GM21619 (cell line): ENCODE data around the gene GAS6.

ENCODE experiments used
- ATAC-seq: cut with Tn5 transposase; IDR thresholded peaks from one replicate; pipeline ENCODE4 v1.9.1; 2021; ENCODE audit not compliant: unreplicated experiment

The GAS6 gene

DNA sequence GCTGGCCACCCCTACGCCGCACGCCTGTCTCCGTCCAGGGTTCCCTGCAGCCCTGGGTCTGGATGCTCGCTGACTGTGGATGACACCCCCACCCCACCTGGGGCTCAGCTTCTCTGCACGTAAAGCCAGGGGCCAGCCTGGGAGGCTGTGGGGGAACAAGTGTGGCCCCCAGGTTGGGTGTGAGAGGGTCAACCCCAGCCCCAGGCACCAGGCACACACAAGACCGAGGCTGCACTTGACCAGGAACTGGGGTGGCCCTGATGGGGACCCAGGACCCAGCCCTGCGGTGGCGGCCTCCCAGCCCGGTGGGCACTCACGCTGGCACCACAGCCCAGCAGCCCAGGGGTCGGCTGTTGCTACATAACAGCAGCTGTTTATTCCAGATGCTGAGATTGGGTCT, 41.6 kb downstream of the GAS6 start:
- no peak for ATAC-seq

DNA sequence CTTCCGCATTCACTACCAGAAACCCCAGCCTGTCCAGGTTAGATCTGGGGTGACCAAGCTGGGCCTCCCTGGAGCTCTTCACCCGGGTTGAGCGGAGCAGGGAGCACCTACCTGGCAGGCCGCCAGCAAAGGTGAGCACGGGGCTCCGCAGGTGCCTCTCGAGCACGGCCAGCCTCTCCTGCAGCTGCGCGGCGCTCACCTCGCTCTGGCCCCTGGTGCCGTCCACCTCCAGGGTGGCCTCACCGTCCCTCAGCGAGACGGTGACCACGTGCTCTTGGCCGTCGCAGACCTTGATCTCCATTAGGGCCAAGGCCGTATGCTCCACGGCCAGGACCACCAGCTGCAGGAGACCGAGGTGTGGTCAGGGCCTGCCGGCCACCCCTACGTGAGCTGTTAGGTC, 42.0 kb downstream of the GAS6 start:
- ATAC-seq: no peak

DNA sequence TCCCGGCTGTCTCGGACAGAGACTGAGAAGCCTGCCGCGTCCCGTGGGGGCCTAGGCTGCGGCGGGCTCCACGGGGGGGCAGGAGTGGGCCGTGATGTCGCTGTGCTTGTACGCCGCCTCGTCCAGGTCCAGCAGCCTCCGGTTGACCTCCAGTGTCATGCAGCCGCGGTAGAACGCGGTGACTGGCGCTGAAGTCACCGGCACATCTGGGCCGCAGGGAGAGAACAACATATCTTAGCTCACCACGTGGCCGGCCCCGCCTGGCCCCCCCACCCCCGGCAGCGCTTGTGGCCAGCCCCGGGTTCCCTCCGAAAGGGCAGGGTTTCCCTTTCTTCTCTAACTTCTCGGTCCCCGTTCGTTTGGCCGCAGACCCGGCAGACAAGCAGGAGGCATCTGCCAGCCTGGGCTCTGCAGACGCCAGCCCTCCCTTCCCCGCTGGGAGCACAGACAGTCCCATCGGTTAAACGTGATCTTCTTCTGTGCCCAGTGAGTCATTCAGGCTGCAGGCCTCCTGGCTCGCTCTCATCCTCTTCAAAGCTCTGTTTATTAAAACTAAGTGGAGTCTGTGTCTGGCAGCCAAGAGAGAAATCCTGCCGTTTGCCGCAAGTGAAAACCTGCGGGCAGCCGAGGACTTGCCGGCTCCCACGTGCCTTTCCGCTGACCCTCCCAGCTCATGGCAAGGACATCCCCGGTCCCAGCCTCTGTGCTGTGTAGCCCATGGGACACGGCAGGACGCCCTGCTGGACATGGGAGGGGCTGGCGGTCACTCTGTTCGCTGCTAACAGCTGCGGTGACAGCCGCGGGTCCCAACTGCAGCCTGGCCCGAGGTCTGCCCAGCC, 42.8 kb downstream of the GAS6 start:
- no peak for ATAC-seq

DNA sequence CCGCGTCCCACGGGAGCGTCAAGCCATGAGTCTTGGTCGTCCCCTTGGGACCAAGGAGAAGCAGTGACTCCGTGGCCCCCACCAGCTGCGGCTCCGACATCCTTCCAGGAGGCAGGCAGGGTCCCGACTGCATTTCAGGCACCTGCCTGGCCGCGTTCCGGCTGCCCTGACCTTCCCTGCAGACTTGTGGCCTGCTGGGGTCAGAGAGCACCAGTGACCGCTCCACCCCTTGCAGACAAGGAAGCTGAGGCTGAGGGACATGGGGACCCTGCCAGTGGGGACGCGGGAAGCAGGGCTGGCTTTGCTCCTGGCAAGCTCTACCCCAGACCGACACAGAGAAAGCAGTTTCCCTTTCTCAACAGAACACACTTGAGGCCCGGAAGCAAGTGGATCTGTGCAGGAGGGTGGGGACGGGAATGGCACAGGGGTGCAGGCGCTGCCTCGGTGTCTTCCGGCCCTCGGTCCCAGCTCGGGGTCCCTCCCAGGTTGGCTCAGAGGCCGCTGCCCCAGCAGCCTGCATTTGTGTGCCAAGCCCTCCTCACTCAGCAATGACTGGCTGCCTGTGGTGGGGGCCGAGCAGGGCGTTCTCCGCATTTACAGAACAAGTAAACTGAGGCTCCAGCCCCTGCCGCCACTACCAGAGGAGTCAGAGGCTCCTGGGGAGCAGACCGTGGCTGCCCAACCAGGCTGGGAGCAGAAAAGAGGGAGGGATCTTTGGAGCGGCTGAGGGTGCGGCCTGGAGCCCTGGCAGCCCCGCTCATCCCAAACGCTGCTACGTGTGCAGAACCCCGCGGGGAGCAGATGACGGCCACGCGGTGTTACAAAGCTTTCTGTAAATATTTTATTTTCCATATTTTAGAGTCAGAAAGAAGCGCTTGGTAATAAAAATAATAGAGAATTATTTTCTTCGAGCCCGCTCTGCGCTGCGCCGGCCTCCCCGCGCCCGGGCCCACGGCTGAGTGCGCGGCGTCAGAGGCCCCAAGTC, 43.9 kb downstream of the GAS6 start:
- ATAC-seq: no peak

DNA sequence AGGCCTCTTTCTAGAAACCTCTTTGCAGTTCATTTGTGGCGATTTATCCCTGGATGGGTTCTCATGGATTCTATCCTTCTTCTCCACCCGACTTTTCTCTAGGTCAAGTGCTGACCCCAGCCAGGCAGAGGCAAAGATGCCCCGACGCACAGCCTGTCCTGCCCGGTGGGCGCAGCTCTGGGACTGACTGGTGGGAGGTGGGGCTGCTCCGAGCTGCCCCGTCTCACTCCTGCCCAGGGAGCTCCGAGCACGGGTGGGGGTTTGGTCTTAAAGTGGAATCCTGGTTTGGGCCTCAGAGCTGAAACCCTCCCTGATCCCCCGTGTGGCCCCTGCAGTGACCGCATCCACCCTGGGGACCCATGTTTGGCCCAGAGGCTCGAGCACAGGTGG, 44.5 kb downstream of the GAS6 start:
- ATAC-seq: no peak

DNA sequence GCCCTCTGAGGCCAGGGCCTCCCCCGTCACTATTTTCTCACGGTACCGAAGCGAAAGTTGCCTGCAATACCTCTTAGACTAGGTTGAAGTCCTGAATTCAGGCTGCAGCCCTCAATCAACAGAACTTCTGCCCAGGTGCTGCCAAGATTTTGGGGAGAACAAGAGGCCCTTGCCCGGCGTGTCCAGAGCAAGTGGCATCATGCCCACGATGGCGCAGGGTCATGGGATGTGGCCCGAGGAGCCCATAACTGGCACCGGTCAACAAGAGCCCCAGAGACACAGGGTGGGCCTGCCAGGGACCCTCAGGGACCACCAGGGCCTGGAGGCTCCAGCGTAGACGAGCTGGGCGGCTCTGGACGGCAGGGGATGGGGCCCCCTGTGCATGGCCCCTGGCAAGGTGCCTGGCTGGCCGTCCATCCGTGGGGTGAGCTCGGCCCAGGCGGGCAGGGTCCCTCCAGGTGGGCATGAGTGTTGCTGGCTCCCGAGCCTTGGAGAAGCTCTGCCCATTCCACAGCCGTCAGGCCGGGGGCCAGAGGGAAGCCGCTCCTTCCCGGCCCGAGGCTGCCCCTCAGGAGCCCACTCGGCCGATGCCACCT, 45.1 kb downstream of the GAS6 start:
- ATAC-seq: no peak

DNA sequence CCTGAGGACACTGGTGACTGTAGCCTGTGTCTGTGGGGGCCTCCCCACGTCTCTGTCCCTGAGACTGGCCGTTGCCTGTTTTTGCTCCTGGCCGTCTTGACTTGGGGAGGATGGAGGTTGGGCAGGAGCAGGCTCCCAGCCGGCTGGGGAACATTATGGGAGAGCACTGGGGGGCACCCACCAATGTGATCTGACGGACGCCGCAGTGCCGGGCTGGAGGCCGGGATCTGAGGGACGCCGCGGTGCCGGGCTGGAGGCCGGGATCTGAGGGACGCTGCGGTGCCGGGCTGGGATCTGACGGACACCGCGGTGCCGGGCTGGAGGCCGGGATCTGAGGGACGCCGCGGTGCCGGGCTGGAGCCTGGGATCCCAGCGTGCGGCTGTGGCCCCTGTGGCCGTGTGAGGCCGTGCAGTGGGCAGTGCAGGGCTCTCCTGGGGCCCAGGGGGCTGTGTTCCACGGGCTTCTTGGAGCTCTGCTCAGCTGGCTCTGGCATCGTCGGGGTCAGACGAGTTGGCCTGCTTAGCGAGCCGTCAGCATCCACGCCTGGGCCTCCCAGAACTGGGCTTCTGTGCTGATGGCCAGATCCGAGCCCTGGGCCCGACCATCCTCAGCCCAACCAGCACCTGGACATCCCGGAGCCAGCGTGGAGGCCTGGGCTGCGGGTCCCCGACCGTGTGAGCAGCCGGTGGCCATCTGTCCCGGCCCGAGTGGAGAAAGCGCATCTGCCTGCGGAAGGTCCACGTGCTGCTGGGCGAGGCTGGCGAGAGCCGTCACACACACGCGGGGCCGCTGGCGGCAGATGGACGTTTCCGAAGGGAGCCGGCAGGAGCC, 45.8 kb downstream of the GAS6 start:
- ATAC-seq: no peak

DNA sequence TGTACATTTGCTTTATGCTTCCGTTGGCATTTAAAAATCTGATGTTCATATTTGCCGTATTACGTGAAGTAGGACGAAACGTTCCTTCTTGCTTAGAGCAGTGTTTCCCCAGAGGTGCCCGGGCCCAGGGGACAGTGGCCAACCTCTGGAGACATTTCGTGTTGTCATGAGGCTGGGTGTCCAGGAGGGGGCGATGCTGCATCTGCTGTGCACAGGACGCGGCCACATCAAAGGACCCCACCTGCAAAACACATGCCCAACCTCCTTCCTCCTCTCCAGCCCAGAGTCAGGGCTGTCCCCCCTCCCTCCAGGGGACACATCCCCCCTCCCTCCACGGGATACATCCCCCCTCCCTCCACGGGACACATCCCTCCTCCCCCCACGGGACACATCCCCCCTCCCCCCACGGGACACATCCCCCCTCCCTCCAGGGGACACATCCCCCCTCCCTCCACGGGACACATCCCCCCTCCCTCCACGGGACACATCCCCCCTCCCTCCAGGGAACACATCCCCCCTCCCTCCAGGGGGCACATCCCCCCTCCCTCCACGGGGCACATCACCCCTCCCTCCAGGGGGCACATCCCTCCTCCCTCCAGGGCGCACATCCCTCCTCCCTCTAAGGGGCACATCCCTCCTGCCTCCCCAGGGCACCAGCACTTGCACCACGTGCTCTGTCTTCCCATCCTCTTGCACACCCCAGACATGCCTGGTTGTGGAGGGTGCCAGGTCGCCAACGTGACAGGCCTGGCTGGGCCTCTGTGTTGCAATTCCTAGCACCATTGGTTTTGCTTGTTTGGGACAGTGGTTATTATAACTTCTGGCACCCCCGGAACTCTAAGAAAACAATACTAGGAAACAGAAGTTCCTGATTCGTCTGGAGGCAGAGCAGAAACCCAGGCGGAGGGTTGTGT, 46.7 kb downstream of the GAS6 start:
- peak; percentile 59 for ATAC-seq

DNA sequence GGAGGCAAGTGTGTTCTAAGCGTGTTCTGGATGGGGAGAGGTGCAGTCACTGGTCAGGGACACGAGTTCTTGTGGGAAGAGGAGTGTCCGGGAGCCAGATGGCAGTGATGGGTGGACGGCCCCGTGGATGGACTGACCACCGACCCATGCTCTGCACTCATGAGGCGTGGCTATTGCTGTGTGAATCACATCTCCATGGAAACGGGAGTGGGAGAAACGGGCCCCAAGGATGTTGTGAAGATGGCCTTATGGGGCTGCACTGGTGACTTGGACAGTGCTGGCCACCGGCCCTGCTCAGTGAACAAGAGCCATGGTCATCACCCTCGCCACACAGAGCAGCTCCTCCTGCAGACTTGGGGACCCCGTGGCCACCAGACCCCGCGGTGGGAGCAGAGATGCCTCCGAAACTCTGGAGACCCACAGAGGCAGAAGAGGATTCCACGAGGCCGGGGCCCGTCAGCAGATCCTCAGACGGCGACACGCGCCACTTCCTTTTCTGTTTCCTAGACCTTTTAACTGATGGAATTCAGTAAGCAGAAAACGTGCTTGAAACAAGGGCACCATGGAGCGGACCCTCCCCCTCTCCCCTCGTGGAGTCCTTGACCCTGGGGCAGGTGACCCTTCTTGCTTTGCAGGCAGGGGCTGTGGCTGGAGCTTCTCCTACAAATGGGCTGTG, 47.5 kb downstream of the GAS6 start:
- no peak for ATAC-seq

DNA sequence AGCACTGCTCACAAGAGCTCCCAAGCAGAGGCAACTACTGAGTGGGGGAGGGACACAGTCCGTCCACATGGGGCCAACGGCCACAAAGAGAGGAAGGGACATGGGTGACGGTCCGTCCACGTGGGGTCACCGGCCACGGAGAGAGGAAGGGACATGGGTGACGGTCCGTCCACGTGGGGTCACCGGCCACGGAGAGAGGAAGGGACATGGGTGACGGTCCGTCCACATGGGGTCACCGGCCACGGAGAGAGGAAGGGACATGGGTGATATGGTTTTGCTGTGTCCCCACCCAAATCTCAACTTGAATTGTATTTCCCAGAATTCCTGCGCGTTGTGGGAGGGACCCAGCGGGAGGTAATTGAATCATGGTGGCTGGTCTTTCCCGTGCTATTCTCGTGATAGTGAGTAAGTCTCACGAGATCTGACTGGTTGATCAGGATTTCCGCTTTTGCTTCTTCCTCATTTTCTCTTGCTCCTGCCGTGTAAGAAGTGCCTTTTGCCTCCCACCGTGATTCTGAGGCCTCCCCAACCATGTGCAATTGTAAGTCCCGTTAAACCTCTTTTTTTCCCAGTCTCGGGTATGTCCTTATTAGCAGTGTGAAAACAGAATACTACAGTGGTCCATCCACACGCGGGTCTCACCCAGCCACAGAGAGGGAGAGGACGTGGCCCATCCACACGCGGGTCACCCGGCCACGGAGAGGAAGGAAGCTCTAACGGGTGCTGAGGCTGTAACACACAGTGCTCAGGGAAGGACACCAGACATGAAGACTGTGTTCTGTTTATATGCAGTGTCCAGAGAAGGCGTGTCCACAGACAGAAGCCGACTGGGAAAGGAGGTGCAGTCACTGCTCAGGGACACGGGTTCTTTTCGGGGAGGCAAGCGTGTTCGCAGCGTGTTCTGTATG, 48.5 kb downstream of the GAS6 start:
- ATAC-seq: no peak

DNA sequence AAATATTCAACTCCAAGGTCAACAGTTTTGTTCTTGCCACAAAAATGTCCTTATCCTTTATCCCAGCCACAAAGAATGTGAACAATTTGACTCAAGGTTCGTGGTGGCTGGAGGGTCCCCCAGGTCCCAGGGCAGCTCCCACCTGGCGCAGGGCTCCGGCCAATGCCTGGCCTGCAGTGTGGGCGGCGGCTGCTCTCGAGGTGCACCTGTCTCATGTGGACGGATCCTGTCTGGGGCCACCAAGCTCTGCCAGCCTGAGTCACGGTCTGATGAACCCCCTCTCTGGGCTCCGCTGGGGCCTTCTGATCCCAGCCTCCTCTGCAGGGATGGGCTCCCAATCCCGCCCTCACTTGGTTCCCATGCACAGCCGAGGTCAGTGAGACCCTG, 49.4 kb downstream of the GAS6 start:
- no peak for ATAC-seq

DNA sequence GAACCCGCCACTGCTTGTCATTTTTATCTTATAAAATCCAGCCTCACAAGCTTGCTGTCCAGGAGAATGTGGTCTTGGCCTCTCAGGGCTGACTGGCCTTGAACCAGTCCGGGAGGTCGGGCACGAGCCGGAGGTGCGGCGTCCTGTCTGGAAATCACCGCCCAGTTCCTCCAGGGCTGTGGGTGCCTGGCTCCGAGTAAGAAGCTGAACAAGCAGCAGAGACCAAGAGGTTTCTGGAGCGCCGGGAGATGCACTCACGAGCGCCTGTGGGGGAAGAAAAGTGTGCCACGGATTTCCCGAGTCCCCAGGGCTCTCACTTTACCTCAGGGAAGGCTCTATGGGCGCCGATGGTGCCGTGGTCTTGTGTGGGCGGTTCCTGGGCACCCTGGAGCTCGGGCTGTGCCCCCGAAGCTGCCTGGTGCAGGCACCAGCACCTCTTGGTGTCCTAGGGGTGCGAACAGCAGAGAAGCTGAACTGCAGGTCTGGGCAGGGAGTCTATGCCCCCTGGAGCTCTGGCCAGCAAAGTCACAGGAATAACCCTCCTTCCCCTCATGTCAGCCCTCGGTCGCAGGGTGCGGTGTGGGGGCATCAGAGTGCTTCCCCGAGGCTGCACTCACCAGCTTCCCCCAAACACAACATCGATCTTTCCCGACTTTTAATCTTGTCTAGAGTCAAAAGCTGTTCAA, 50.0 kb downstream of the GAS6 start:
- ATAC-seq: no peak

DNA sequence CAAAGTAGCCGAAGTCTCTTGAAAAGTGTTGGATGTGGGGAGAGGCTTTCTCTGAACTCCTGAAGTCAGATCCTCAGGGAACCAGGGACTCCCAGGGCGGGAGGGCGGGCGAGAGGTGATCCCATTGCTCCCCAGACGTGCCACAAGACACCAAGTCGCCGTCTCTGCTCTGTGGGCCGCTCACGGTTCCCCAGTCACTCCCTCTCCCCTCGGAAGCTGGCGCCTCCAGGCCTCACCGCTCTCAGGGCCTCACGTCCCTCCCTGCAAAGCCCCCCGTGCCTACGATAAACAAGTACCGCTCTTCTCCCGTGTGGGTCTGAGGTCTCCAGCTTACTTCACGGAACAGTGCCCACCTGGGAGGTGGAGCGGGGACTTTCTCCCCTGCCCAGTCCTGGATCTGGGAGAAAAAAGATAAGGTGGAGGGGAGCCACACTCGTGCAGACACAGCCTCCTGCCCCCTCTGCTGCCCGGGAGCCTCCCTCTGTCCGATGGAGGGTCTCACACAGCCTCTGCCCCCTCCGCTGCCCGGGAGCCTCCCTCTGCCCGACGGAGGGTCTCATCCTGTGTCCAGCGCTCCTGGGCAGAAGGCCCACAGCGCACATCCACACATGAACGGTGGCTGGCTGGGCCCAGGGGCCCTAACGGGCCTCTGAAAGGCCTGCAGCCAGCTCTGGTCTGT, 50.7 kb downstream of the GAS6 start:
- no peak for ATAC-seq

DNA sequence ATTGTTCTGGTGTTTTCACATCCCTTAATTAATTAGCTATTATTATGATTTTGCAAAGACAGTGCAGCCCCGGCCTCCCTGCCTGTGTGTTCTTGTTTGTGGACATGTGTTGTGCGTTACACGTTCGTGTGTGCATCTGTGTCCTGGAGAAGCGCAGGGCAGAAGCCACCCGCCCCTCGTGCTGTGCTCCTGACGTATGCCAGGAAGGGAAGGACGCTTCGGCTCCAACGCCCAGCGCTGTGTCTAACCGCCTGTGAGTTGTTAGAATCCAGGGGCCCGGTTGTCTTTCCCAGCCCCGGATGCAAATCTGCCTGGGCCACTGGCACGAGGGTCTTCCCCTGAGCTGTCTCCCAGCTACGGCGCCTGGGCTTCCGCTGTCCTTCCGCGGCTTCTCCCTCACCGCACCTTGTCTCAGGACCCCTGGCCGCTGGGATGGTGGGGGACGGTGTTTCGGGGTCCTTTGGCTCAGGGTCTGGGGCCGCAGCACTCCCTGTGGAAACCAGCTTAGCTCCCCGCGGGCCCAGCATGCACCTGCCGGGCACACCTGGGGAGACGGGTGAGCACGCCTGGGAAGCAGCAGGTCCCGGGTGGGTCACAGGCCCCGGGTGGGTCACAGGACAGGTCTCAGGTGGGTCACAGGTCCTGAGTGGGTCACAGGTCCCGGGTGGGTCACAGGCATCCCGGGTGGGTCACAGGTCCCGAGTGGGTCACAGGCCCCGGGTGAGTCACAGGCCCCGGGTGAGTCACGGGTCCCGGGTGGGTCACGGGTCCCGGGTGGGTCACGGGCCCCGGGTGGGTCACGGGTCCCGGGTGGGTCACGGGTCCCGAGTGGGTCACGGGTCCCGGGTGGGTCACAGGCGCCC, 51.5 kb downstream of the GAS6 start:
- no peak for ATAC-seq

DNA sequence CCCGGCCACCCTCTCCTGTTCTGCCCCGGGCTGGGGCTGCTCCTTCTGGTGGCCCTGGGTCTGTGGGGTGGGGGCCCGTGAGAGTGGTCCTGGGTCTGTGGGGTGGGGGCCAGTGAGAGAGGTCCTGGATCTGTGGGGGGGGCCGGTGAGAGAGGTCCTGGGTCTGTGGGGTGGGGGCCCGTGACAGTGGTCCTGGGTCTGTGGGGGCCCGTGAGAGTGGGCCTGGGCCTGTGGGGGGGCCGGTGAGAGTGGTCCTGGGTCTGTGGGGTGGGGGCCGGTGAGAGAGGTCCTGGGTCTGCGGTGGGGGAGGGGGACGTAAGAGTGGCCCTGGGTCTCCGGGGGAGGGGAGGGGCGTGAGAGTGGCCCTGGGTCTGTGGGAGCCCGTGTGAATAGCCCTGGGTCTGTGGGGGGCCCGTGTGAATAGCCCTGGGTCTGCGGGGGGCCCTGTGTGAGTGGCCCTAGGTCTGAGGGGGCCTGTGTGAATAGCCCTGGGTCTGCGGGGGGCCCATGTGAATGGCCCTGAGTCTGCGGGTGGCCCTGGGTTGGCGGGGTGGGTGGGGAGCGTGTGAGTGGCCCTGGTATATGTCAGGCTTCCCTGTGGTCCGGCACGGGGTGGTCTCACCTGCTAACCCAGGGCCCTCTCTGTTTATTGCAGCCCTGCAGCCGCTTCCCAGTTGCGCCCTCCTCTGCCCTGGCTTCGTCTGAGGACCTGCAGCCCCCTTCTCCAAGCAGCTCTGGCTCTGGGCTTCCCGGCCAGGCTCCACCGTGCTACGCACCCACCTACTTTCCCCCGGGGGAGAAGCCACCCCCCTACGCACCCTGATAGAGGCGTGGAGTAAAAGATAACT, 52.6 kb downstream of the GAS6 start:
- ATAC-seq: no peak
